ENCODE results near the gene ENKD1. TPM values are rescaled to one million over a fixed set of nuclear protein-coding genes. Genes with fewer than 3 reads are reported as not detected.

Gene ENKD1
- total RNA-seq, 3 donors from 2014 or later (not counting 1 experiment from before 2014, with no cell fraction given): 3.4 to 4.2 (median 3.7) TPM

- ATAC-seq (no peak), DNase-seq (no peak)
- peak overlapping the region in 1 of 2 donors; percentile 22 for H3K27ac Mint-ChIP-seq
- Histone ChIP-seq H3K36me3 (ENCODE audit: control insufficient read depth, insufficient read depth, low read length) (peaks cover 27% of the 10 kb centered on the region), H3K4me1 (ENCODE audit: control insufficient read depth, insufficient read depth, low read length) (peaks cover 26% of the 10 kb centered on the region), H3K27me3 (ENCODE audit: control insufficient read depth, insufficient read depth, low read length) (no peaks in the 10 kb centered on the region), H3K27ac (ENCODE audit: low read length) (no peak overlapping the region), H3K9me3 (ENCODE audit: control insufficient read depth, insufficient read depth, low read length) (no peaks in the 10 kb centered on the region), H3K4me3 (ENCODE audit: low read length) (no peak overlapping the region)
- no peaks in the 10 kb centered on the region for H3K36me3 Mint-ChIP-seq
- intact Hi-C loops (cut with micrococcal nuclease): no loop called here
- no peaks in the 10 kb centered on the region for H3K9me3 Mint-ChIP-seq
- no peak for TF ChIP-seq CTCF (IDR thresholded peaks at IDR 0.05)
- peaks cover 0 to 34% of the 10 kb centered on the region in 2 donors for H3K4me1 Mint-ChIP-seq
- no peak overlapping the region for H3K4me3 Mint-ChIP-seq
- H3K27me3 Mint-ChIP-seq (ENCODE audit: low read depth in 2 of 2): no peaks in the 10 kb centered on the region
- WGBS (ENCODE audit: insufficient coverage): 98% methylated on average over 14 of the region's 16 CpGs
Measured at GRCh38 chr16:67657017-67657608, 9.4 kb downstream of the ENKD1 start.

GRCh38 chr16:67656344-67657016 is 10.1 kb downstream of the ENKD1 start:
- no peak for TF ChIP-seq CTCF (IDR thresholded peaks at IDR 0.05)
- WGBS (ENCODE audit: insufficient coverage): 95% methylated on average over 9 of the region's 9 CpGs
- no peak overlapping the region for H3K27ac ChIP-seq (ENCODE audit: low read length)
- no peaks in the 10 kb centered on the region for H3K9me3 Mint-ChIP-seq
- peaks cover 21% of the 10 kb centered on the region for H3K4me1 ChIP-seq (ENCODE audit: control insufficient read depth, insufficient read depth, low read length)
- H3K27me3 ChIP-seq (ENCODE audit: control insufficient read depth, insufficient read depth, low read length): no peaks in the 10 kb centered on the region
- no peak for DNase-seq
- peaks cover 0 to 33% of the 10 kb centered on the region in 2 donors for H3K4me1 Mint-ChIP-seq
- peaks cover 34% of the 10 kb centered on the region for H3K36me3 ChIP-seq (ENCODE audit: control insufficient read depth, insufficient read depth, low read length)
- H3K27ac Mint-ChIP-seq: peak overlapping the region in 1 of 2 donors; percentile 22
- H3K27me3 Mint-ChIP-seq (ENCODE audit: low read depth in 2 of 2): no peaks in the 10 kb centered on the region
- no peak overlapping the region for H3K4me3 Mint-ChIP-seq
- no peak overlapping the region for H3K4me3 ChIP-seq (ENCODE audit: low read length)
- no peak for ATAC-seq
- no peaks in the 10 kb centered on the region for H3K9me3 ChIP-seq (ENCODE audit: control insufficient read depth, insufficient read depth, low read length)
- H3K36me3 Mint-ChIP-seq: no peaks in the 10 kb centered on the region
- intact Hi-C loops (cut with micrococcal nuclease): no loop called here

- no peak overlapping the region for H3K4me3 ChIP-seq (ENCODE audit: low read length)
- no peak for TF ChIP-seq CTCF (IDR thresholded peaks at IDR 0.05)
- no peaks in the 10 kb centered on the region for H3K27me3 ChIP-seq (ENCODE audit: control insufficient read depth, insufficient read depth, low read length)
- intact Hi-C loops (cut with micrococcal nuclease): no loop called here
- no peak for ATAC-seq
- H3K4me1 ChIP-seq (ENCODE audit: control insufficient read depth, insufficient read depth, low read length): peaks cover 15% of the 10 kb centered on the region
- no peak overlapping the region for H3K4me3 Mint-ChIP-seq
- peaks cover 0 to 26% of the 10 kb centered on the region in 2 donors for H3K4me1 Mint-ChIP-seq
- H3K36me3 ChIP-seq (ENCODE audit: control insufficient read depth, insufficient read depth, low read length): peaks cover 42% of the 10 kb centered on the region
- H3K36me3 Mint-ChIP-seq: no peaks in the 10 kb centered on the region
- DNase-seq: no peak
- H3K9me3 ChIP-seq (ENCODE audit: control insufficient read depth, insufficient read depth, low read length): no peaks in the 10 kb centered on the region
- no peaks in the 10 kb centered on the region for H3K27me3 Mint-ChIP-seq (ENCODE audit: low read depth in 2 of 2)
- no peaks in the 10 kb centered on the region for H3K9me3 Mint-ChIP-seq
- H3K27ac ChIP-seq (ENCODE audit: low read length): no peak overlapping the region
- peak overlapping the region; percentile 6 to 61 for H3K27ac Mint-ChIP-seq
- 87% methylated on average over 4 of the region's 4 CpGs for whole genome bisulfite sequencing (ENCODE audit: insufficient coverage)
Measured at GRCh38 chr16:67655363-67655762, 11.2 kb downstream of the ENKD1 start.

All from natural killer cell (primary cell).